CD4-positive, alpha-beta T cell treated with Interferon gamma for 1 hour (primary cell): Measurements from ENCODE around the gene MGAT1.
"Not testable (repeated sequence)": the region's sequence is repeated elsewhere in the genome, so short reads cannot be mapped to it uniquely, and the experiment has no call there.

Experiments
- DNase-seq: peaks from one replicate; pipeline ENCODE4 v3.0.0-alpha.2; 2020

Gene MGAT1

GRCh38 chr5:180784497-180785097, 18.0 kb downstream of the MGAT1 start:
- DNase-seq = peak; percentile 75

GRCh38 chr5:180783340-180784052, 19.1 kb downstream of the MGAT1 start:
- no peak for DNase-seq

GRCh38 chr5:180782748-180783147, 19.9 kb downstream of the MGAT1 start:
- no peak for DNase-seq

GRCh38 chr5:180781900-180782326, 20.7 kb downstream of the MGAT1 start:
- not testable (repeated sequence) for DNase-seq

- DNase-seq = no peak
Measured at GRCh38 chr5:180779985-180780610, 22.5 kb downstream of the MGAT1 start.

GRCh38 chr5:180777475-180777874, 25.1 kb downstream of the MGAT1 start:
- no peak for DNase-seq

- no peak for DNase-seq
Measured at GRCh38 chr5:180776376-180776775, 26.2 kb downstream of the MGAT1 start.

- no peak for DNase-seq
Measured at GRCh38 chr5:180775624-180776023, 27.0 kb downstream of the MGAT1 start.

GRCh38 chr5:180771839-180772238, 30.8 kb downstream of the MGAT1 start:
- DNase-seq = no peak

GRCh38 chr5:180769821-180770220, 32.8 kb downstream of the MGAT1 start:
- DNase-seq = no peak

- DNase-seq = no peak
Measured at GRCh38 chr5:180755601-180756000, 47.0 kb downstream of the MGAT1 start.

- no peak for DNase-seq
Measured at GRCh38 chr5:180744253-180744652, 58.4 kb downstream of the MGAT1 start.

GRCh38 chr5:180742727-180743126, 59.9 kb downstream of the MGAT1 start:
- DNase-seq = no peak

- not testable (repeated sequence) for DNase-seq
Measured at GRCh38 chr5:180740953-180741352, 61.7 kb downstream of the MGAT1 start.

- no peak for DNase-seq
Measured at GRCh38 chr5:180739958-180740357, 62.6 kb downstream of the MGAT1 start, which contains the start of gene OR2Y1. TSS of gene OR2Y1 (minus strand) at chr5:180740058. CDS start at chr5:180740058, 0 bp downstream.

GRCh38 chr5:180739271-180739670, 63.3 kb downstream of the MGAT1 start:
- DNase-seq = no peak

GRCh38 chr5:180736536-180736935, 66.1 kb downstream of the MGAT1 start:
- no peak for DNase-seq
